Psoas muscle (tissue), 8 donors: ENCODE measurements around the gene SPOPL. TPM values are rescaled to one million over a fixed set of nuclear protein-coding genes. Genes with fewer than 3 reads are reported as not detected.
A peak's percentile ranks its signal among the peaks of the same experiment; 100 is the strongest.

Experiments used
- ATAC-seq, 4 donors: fragments of 200-7000 bp; cut with Tn5 transposase; one replicate each; pipeline ENCODE4 v1.9.1; 2020; ENCODE audit warnings: moderate library complexity in 3 of 4, mild to moderate bottlenecking in 2 of 4
- DNase-seq, 2 donors: peaks; one replicate each; pipeline ENCODE4 v3.0.0-alpha.2; 2020
- H3K27ac ChIP-seq: fragments of 200-600 bp; one replicate; pipeline ENCODE4 v1.8.0; 2022
- H3K27me3 ChIP-seq, 3 donors: fragments of 200-600 bp in 1 of 3; one replicate each; pipeline versions ENCODE4 v1.6.1 to v1.8.0; 2013 to 2022; ENCODE audit warnings: low read length in 2 of 3, mild to moderate bottlenecking in 2 of 3, moderate library complexity in 1 of 3; ENCODE audit not compliant: insufficient read depth in 3 of 3
- H3K36me3 ChIP-seq, 2 donors: fragments of 200-600 bp in 1 of 2; one replicate each; pipeline versions ENCODE4 v1.6.1 to v1.8.0; 2013 to 2022; ENCODE audit warnings: low read depth in 1 of 2, mild to moderate bottlenecking in 1 of 2, moderate library complexity in 1 of 2; ENCODE audit not compliant: insufficient read depth in 1 of 2
- H3K4me1 ChIP-seq: fragments of 200-600 bp; one replicate; pipeline ENCODE4 v1.8.0; 2022
- H3K4me3 ChIP-seq: fragments of 200-600 bp; one replicate; pipeline ENCODE4 v1.8.0; 2022; ENCODE audit warnings: mild to moderate bottlenecking
- H3K9me3 ChIP-seq: fragments of 200-600 bp; one replicate; pipeline ENCODE4 v1.8.0; 2022
- CTCF ChIP-seq: fragments of 200-600 bp; IDR thresholded peaks from one replicate; pipeline ENCODE4 v1.8.0; 2022; ENCODE audit warnings: antibody characterized with exemption
- WGBS, 3 donors: extraction: QIAGEN DNeasy Blood & Tissue Kit; methylation state at CpG; one replicate each; pipeline versions ENCODE4 v1.1.6 to v1.1.7; 2013; 5-methylcytosine and 5-hydroxymethylcytosine counted together
- intact Hi-C, 2 donors: fragments of 100-400 bp; cut with DNase I; formaldehyde crosslinking; loops; one replicate each; pipeline versions ENCODE4 v1.11.0 to v1.14.2; 2022
- polyA plus RNA-seq, 3 donors: library from polyadenylated mRNA; stranded (reverse); fragments of 200-250 nt; gene quantifications; one replicate each; pipeline ENCODE4 v1.2.3, GENCODE V29; 2013
- total RNA-seq, 4 donors: library from RNA; stranded (reverse); fragmentation: NEBNext Ultra II Directional in 2 of 4; extraction: Animal tissue kit (Norgen Biotek cat#: 25700) in 2 of 4; gene quantifications; one replicate each; pipeline versions ENCODE4 v1.2.1 to v1.2.4, GENCODE V29; 2021 to 2023
- donor health status: healthy with polysubstance abuse.
- donor health status: DM: no; HTN: no; CAD: no; lungs with moderate emphysema.
- donor health status: Bipolar disorder and iron deficiency.
- donor health status: healthy.
- donor health status: DM: yes; HTN: yes; CAD: no.
- donor health status: DM: no; HTN: no; CAD: no.
- donor health status: DM: no; HTN: no; CAD: no.
- donor health status: DM: yes; HTN: yes; CAD: no.

Gene SPOPL
- total and polyA plus RNA-seq, 7 donors = 3.0 to 19.0 (median 10.7) TPM

GRCh38 chr2:138491495-138491862 is 10.1 kb upstream of the SPOPL start:
- intact Hi-C loops = no loop called here
- no peaks in the 10 kb centered on the region for H3K9me3 ChIP-seq
- H3K27me3 ChIP-seq = no peaks in the 10 kb centered on the region
- H3K4me1 ChIP-seq = peaks cover 8% of the 10 kb centered on the region
- H3K27ac ChIP-seq = no peak overlapping the region
- no peak for ATAC-seq
- DNase-seq = no peak
- no peak overlapping the region for H3K4me3 ChIP-seq
- no peaks in the 10 kb centered on the region for H3K36me3 ChIP-seq
- no peak for TF ChIP-seq CTCF

- Histone ChIP-seq H3K36me3 (no peaks in the 10 kb centered on the region), H3K27me3 (no peaks in the 10 kb centered on the region), H3K27ac (no peak overlapping the region), H3K4me3 (no peak overlapping the region), H3K9me3 (no peaks in the 10 kb centered on the region), H3K4me1 (peaks cover 8% of the 10 kb centered on the region)
- TF ChIP-seq CTCF = no peak
- WGBS, 3 donors = 90 to 97% (median 95%) methylated on average over 2 of the region's 2 CpGs
- intact Hi-C loops = no loop called here
- DNase-seq = no peak
- ATAC-seq = no peak
Measured at GRCh38 chr2:138492160-138492559, 9.4 kb upstream of the SPOPL start.

- no peak overlapping the region for H3K4me3 ChIP-seq
- H3K36me3 ChIP-seq = peaks cover under 1 to 1% of the 10 kb centered on the region in 2 donors
- no peaks in the 10 kb centered on the region for H3K27me3 ChIP-seq
- DNase-seq (no peak), ATAC-seq (no peak)
- H3K27ac ChIP-seq = no peak overlapping the region
- no peak for TF ChIP-seq CTCF
- intact Hi-C loops = no loop called here
- H3K4me1 ChIP-seq = peaks cover 8% of the 10 kb centered on the region
- H3K9me3 ChIP-seq = no peaks in the 10 kb centered on the region
- 57 to 72% (median 58%) methylated on average over 4 of the region's 4 CpGs for WGBS, 3 donors
Measured at GRCh38 chr2:138493334-138493733, 8.2 kb upstream of the SPOPL start.

GRCh38 chr2:138494265-138494966 is 7.2 kb upstream of the SPOPL start:
- Histone ChIP-seq H3K4me3 (no peak overlapping the region), H3K4me1 (peaks cover 8% of the 10 kb centered on the region), H3K9me3 (no peaks in the 10 kb centered on the region), H3K27ac (no peak overlapping the region), H3K27me3 (no peaks in the 10 kb centered on the region), H3K36me3 (peaks cover 2 to 7% of the 10 kb centered on the region in 2 donors)
- DNase-seq (no peak), ATAC-seq (no peak)
- no peak for TF ChIP-seq CTCF
- 92 to 96% (median 95%) methylated on average over 2 of the region's 2 CpGs for WGBS, 3 donors
- intact Hi-C loops = no loop called here

GRCh38 chr2:138495384-138495783 is 6.2 kb upstream of the SPOPL start:
- ATAC-seq (peak; percentile 69 to 75 (median 73)), DNase-seq (no peak)
- TF ChIP-seq CTCF = no peak
- H3K27ac ChIP-seq = no peak overlapping the region
- peaks cover 11% of the 10 kb centered on the region for H3K4me1 ChIP-seq
- WGBS, 3 donors = 24 to 38% (median 25%) methylated on average over 2 of the region's 2 CpGs
- no peak overlapping the region for H3K4me3 ChIP-seq
- no peaks in the 10 kb centered on the region for H3K27me3 ChIP-seq
- intact Hi-C loops = no loop called here
- H3K36me3 ChIP-seq = peaks cover 2 to 7% of the 10 kb centered on the region in 2 donors
- no peaks in the 10 kb centered on the region for H3K9me3 ChIP-seq
